GM19238 (cell line): Measurements from ENCODE around the gene FCRL5.

Experiments used
- DNase-seq: peaks from one replicate; pipeline ENCODE4 v3.0.0; 2011; ENCODE audit warnings: low spot score; ENCODE audit not compliant: insufficient read length

The FCRL5 gene

DNA sequence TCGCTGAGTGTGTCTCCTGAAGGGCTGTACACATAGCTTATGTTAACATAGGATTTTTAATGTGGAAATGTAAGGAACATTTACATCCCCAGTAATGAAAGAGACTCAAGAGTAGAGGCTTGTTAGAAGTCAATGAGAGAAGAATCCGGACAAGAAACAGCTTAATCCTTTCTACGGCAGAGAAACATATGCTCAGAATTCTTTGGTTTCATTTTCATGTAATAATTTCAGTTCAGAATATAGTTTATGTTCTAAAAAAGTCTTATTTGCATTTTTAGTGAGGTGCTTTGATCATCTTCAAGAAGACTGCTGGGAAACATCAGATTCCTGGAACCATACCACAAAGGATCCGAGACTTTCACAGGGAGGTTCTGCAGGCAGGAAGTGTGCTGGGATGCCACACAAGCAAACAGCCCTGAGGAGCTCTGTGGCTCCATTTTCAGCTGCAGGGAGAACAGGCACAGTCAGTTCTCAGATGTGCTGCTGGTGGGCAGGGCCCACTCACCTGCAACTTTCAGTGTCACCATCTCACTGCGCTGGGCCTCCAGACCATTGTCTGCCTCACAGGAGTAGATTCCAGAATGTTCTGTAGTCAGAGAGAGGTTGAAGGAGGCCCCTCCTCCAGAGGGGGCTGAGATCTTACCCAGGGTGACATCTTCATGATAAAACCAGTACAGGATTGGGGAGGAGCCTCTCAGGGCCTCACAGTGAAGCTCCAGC is 28.4 kb downstream of the FCRL5 start:
- DNase-seq = no peak

GRCh38 chr1:157521056-157521455 is 31.3 kb downstream of the FCRL5 start:
- no peak for DNase-seq

GRCh38 chr1:157520386-157520935 is 31.9 kb downstream of the FCRL5 start:
- DNase-seq = no peak

- DNase-seq = no peak
Observed at GRCh38 chr1:157519451-157519850, 32.9 kb downstream of the FCRL5 start.

- no peak for DNase-seq
Observed at GRCh38 chr1:157517016-157517415, 35.3 kb downstream of the FCRL5 start.

- no peak for DNase-seq
Observed at GRCh38 chr1:157515709-157516108, 36.6 kb downstream of the FCRL5 start.

DNA sequence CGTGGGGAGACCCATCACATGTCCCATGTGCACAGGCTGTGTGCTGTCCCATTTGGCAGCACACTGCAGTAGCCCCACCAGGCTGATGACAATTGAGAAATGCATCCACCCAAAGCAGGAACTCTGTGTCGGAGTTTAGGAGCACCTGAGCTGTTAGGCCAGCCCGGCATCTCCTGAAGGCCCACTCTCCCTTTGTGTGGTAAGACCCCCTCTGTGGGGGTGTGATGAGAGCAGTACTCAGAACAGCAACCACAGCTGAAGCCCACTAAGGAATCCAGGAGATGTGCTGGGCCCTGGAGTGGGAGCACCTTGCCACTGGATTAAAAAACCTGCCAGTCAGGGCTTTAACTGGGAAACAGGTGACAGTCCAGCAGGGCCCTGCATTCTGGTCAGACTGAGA is 37.2 kb downstream of the FCRL5 start:
- no peak for DNase-seq

DNA sequence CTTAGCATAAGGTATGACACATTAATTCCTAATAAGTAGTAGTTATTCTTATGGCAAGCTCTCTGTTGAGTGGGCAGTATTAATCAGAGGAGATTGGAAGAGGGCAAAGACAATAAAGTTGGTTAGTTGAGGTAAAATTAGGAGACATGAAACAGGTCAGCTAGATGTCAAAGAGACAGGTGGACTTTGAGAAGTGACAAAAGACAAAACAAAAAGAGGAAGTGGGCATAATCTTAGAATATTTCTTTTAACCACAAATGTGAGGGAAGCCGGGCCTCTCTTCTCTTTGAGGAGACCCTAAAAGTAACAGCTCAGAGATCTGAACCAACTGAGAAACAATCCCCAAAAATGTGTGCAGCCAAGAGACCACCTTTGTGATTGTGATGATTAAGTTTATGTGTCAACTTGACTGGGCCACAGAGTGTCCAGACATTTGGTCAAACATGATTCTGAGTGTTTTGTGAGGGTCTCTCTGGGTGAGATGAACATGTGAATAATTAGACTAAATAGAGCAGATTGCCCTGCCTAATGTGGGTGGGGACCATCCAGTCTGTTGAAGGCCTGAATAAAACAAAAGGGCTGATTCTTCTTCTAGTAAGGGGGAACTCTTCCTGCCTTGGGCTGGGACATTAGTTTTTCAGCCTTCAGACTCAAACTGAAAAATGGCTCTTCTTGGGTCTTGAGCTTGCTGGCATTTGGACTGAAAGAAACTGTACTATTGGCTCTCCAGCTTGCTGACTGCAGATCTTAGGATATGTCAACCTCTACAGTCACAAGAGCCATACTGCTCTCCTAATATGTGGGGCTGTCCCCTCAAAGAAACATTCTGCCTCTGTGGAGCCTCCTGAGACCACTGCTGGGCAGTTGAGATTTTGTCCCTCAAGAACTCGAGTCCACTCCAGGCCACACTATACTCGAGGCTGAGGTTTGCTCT is 40.0 kb downstream of the FCRL5 start:
- peak; percentile 35 for DNase-seq

DNA sequence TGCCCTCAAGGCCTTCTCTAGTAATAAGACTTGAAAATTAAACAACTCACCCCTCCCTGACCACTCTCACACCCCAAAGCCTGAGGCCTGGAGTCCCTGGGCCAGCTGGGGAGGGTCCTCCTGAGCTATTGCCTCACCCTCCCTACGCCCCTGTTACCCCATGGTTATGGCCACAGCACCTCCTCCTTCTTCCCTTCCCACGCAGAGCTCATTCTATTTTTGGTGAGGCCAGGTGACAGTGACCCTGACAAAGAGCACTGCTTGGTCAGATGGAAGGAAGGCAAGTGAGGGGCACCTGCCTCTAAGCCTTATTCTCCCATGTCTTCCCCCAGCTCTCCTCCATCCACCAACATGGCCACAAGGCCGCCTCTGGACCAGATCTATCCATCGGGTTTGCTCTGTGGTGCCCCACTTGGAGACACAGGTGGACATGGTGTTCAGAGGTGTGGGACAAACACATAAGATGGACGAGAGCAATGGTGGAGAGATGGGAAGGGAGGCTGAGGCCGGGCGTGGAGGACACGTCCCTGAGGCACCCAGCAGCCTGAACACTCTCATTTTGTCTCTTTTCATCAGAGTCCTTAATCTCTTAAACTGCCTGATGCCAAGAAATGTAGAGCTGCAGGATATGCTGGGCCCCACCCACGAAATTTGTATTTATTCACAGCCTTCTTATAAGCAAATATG is 42.6 kb downstream of the FCRL5 start:
- DNase-seq = no peak

GRCh38 chr1:157505481-157506272 is 46.6 kb downstream of the FCRL5 start:
- peak; percentile 55 for DNase-seq

- DNase-seq = no peak
Observed at GRCh38 chr1:157504646-157505045, 47.7 kb downstream of the FCRL5 start.

GRCh38 chr1:157499521-157499920 is 52.8 kb downstream of the FCRL5 start:
- DNase-seq = no peak

GRCh38 chr1:157498736-157499090 is 53.6 kb downstream of the FCRL5 start:
- no peak for DNase-seq

DNA sequence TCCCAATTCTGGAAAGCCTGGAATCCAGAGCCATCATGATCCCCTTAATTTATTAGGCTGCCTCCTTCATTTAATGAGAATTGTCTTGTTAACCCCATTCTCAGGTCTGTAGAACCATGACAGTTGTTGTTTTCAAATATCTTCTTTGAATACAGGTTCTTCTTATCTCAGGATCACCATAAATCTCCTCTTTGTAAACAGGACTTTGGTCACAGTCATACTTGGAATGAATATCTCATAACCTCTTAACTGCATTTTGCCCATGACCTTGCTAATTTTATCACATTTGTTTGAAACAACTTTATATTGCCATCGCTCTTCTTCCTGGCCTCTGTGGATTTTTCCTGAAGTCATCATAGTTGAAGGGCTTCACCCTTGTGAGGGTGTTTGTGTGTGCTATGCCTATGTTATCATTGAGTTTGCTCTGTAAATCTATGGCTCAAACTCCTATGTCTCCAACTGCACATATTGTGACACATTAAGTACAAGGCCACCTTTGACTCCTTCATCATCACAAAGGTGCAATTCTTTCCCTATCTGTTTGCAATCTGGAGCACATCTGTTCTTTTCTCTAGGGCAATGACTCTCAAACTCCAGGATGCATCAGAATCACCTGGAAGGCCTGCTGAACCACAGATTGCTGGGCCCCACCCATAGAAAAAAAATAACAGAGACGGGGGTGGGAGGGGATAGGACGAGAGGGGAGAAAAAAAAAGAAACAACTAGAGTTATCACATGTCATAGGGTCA is 54.2 kb downstream of the FCRL5 start:
- DNase-seq = no peak

- no peak for DNase-seq
Observed at GRCh38 chr1:157497284-157497683, 55.0 kb downstream of the FCRL5 start.

DNA sequence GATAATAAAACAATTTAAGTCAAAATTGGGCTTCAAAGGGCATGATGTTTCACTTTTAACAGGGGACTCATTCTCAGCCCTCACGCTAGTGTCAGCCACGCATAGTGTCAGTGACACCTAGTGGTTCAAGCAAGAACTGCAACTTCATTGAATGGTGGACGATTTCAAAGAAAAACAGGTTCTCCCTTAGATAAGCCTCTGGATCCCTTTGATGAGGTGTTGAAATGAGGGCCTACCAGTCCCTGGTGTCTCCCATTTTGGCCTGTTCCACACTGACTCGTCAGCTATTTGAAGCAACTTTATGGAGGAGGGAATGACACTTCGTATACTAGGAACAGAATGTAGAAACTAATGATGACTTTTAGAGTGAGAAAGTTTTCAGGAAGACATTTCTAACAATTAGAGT is 56.2 kb downstream of the FCRL5 start:
- no peak for DNase-seq

DNA sequence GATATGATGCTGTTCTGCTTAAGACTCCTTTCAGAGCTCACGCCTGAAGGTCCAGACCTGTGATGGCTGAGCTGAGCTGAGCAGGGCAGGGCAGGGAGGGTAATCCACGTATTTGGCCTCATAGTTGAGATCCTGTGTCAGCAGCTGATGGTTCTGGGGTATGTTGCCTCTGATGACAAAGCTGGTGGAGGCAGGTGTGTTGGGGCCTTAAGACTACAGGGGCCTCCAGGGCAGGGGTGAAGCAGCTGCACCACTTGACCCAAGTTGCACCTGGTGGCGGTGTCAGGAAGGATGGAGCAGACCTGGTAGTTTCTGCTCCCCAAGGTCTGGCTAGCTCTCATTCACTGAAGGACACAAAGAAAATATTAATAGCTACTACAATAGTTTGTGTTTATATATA is 57.0 kb downstream of the FCRL5 start:
- DNase-seq = no peak

GRCh38 chr1:157494093-157494492 is 58.2 kb downstream of the FCRL5 start:
- DNase-seq = no peak

GRCh38 chr1:157490467-157491165 is 61.7 kb downstream of the FCRL5 start:
- DNase-seq = peak; percentile 24

GRCh38 chr1:157488156-157488555 is 64.2 kb downstream of the FCRL5 start:
- no peak for DNase-seq
